HT1080 (cell line): ENCODE results near the gene KRT36. TPM values are rescaled to one million over a fixed set of nuclear protein-coding genes. Genes with fewer than 3 reads are reported as not detected.

ENCODE experiments used
- DNase-seq: peaks from one replicate; pipeline ENCODE4 v3.0.0-alpha.2; 2015; ENCODE audit warnings: low read depth
- total RNA-seq: library from RNA; depleted of rRNA; stranded (reverse); fragments of >200 nt; shearing (Covaris generic); gene quantifications from 2 replicates; pipeline ENCODE4 v1.2.3, GENCODE V29; 2014

The KRT36 gene
- total RNA-seq, 1 experiment from 2014 or later: not detected

DNA sequence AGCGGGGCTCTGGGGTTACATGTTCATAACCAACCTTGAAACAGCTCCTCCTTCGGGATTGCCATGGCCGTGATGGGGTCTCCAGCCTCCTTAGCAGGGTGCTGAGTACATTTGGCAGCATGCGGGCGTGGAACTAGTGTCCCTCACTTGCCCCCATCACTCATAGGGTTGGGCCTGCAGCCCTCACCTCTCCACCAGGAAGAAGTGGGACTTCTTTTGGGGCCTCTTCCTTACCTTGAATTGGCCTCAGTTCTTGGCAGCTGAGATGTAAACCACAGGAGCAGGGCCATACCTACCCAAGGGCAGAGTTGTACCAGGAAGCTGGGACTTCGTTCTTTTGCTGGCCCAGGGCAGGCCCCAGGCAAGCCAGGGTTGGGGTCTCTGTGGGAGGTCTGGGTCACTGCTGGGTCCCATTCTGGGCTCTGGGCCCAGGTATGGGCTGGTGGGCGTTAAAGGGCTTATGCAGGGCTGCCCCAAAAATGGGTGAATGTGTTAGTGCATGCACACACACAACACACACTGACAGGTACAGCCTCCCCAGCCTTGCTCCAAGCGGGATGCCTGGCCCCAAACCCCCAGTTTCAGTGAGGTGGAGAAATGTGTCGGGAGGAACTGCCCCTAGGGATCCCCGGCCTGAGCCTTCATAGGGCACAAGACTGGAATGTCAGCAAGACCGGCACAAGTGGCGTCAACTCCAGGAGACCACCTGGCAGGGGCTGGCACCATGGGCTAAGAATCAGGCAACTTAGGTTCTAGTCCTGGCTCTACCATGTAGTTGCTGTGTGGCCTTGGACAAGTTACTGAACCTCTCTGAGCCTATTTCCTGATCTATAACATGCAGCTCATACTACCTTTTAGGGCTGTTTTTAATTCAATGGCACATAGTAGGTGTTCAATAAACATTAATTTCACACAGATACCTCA lies 32.9 kb upstream of the KRT36 start:
- peak; percentile 20 for DNase-seq

DNA sequence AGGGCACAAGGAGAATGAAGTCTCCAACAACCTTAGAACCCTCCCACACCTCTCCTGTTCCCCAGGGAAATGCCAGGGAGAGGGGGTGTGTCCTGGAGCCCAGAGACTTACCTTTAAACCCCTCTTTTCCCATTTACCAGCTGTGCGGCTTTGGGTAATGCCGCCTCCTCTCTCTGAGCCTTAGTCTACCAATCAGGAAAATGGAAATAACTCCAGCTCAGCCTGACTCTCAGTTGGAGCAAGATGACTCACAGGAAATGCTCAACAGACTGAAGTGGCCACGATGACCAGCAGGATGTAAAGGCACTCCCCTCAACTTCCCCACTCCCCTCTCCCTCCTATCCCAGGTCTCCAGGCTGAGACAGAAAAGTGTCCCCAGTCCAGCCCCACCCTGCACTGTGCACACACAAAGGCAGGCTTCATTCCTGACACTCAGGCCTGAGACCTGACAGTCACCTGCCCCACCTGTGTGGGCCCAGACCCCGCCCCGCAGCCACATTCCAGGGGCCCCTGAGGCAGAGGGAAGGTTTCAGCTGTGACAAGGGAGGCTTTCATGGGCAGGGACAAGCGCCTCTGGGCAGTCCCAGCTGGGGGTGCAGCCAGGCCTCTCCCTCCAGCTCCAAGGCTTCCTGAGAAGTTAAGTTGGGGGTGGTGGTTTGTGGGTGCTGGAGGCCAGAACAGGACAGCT lies 32.0 kb upstream of the KRT36 start:
- DNase-seq: peak; percentile 96

DNA sequence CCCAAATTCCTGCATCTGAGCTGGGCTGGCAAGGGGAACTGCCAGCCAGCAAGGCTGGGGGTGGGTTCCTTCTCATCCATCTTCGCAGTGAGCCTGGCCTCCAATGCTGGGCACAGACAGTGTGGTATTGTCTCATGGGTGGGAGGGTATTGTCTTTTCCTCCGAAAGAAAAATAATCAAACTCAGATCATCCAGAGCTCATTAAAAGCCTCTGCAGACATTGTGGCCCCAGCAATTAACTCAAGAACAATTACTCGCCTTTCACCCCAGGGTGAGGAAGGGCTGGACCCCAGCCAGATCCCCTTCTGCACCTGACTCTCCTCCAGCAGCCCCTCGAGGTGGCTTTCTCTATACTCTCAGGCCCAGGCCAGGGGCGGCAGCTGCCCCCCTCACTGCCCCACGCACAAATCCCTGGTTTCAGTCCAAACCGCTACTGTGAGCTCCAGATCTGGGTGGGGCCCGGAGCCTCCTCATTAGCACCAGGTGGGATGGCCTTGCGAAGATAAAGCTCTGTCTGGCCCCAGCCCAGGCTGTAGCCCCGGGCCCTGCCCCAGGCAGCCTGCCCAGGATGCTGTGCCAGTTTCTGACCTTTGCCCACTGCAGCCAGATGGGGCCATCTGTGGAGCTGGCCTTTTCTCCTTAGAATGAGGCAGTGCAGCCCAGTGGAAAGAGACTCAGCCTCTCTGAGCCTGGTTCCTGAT lies 31.3 kb upstream of the KRT36 start:
- peak; percentile 43 for DNase-seq

DNA sequence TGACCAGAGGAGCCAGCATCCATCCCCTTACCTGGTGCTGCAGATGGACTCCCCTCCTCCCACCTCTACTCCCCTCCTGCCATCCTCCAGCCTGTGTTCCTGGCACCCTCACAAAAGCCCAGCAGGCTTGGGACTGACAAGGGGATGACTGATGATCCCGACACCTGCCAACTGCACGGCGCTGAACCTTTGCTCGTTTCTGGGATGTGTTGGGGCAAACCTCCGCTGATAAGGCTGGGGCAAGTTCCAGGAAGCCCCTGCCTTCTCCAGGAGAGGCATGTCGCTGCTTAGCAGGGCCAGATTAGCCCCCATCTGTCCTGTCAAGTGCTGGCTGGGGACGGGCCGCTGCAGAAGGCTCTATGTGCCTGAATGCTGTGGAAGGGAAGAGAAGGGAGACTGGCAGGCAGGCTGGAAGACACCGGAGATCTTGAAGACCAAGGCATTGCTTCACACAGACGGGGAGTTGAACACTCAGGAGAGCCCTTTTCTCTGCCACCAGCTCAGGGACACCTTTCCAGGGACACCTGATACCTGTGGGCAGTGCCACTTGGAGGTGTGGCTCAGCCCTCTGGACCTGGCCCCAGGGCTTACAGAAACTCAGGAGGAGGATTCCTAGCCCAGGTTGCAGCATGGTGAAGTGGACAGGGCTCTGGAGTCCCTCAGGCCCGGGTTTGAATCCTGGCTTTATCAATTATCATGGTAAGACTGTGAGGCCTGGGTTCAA lies 30.0 kb upstream of the KRT36 start:
- no peak for DNase-seq

- peak; percentile 18 for DNase-seq
Measured at GRCh38 chr17:41518789-41519449, 29.2 kb upstream of the KRT36 start, which contains the start of gene KRT15. KRT15 (minus strand) TSS chr17:41518890; CDS start chr17:41518827, 63 bp downstream.

DNA sequence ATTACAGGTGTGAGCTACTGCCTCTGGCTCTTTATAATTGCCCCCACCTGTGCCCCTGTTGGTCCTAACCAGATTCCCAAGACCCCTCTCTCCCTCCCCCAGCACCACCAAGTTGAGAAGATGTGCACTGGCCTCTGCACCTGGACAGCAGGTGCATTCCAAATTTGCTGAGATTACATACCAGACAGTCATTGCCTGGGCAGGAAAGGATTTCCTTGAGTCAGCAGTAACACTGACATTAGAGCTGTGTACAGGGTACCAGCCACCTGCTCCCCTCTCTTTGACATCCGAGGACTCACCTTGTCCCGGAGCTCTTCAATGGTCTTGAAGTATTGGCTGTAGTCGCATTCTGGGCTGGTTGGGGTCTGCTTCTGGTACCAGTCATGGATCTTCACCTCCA lies 28.3 kb upstream of the KRT36 start:
- no peak for DNase-seq

DNA sequence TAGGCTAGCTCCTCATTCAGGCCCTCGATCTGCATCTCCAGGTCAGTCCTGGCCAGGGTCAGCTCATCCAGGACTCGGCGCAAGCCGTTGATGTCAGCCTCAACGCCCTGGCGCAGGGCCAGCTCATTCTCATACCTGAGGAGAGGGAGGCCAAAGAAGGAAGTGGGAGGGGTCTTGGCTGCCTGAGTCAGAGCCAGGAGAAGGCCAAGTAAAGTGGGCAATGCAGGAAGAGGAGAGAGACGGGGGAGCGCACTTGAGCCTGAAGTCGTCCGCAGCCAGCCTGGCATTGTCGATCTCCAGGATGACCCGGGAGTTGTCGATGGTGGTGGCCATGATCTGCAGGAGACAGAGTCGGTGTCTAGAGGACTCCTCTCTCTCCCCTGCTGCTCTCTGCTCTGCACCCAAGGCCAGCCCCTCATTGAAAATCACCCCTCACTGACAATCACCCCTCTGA lies 27.1 kb upstream of the KRT36 start:
- no peak for DNase-seq

DNA sequence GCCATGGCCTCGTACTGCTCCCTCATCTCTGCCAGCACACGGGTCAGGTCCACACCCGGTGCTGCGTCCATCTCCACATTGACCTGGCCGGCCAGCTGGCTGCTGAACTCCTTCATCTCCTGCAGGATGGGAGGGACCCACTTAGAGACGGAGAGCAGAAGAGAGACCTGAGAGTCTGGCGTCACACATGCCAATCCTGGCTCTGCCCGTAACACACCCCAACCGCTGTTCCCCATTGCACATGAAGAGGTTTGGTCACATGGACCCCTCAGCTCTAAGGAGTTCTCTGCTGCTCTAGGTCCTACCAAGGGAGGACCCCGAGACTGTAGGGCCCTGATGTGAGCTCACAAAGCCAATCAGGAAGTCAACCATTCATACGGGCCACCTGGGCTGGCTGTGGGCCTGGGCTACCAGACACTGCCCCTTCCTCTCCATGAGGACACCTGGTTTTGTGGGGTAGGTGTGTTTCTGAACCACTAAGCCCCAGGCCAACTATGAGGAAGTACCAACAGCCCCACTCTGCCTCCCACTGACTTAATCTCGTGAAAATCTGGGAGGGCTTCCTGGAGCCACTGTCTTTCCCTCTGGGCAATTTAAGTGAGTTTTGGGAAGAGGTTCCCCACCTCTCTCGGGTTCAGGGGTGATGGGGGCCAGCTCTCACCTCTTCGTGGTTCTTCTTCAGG lies 26.6 kb upstream of the KRT36 start:
- no peak for DNase-seq

- no peak for DNase-seq
Measured at GRCh38 chr17:41513168-41513547, 23.4 kb upstream of the KRT36 start.

- no peak for DNase-seq
Measured at GRCh38 chr17:41512546-41513167, 22.9 kb upstream of the KRT36 start.

DNA sequence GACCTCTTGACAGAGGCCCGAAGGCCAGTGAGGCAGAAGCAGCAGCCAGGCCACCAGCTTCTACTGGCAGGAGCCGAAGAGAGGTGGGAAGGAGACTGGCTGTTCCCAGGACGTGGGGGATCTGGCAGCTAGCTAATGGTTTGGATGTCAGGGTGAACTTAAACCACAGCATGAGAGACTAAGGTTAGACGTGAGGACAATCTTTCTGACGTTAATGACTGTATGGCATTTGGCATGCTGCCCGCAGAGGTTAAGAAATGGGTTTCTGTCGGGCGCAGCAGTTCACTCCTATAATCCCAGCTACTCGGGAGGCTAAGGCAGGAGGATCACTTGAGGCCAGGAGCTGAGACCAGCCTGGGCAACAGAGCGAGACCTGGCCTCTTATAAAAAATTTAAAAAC lies 22.0 kb upstream of the KRT36 start:
- no peak for DNase-seq

GRCh38 chr17:41511116-41511515 lies 21.4 kb upstream of the KRT36 start:
- DNase-seq: no peak

- DNase-seq: no peak
Measured at GRCh38 chr17:41510251-41511065, 20.7 kb upstream of the KRT36 start.

GRCh38 chr17:41507315-41507880 lies 17.7 kb upstream of the KRT36 start:
- no peak for DNase-seq

GRCh38 chr17:41505809-41506767 lies 16.4 kb upstream of the KRT36 start:
- no peak for DNase-seq

- DNase-seq: no peak
Measured at GRCh38 chr17:41505007-41505808, 15.5 kb upstream of the KRT36 start, which contains the start of gene KRT13. KRT13 (minus strand) TSS chr17:41505612; CDS start chr17:41505550, 62 bp downstream.
